NOMO-1 treated with DMSO at 0.1 percent for 48 hours (cell line): Measurements from ENCODE around the gene TAGAP.
"Not testable (repeated sequence)": the region's sequence is repeated elsewhere in the genome, so short reads cannot be mapped to it uniquely, and the experiment has no call there.

Experiments used
- DNase-seq: peaks from one replicate; lab custom pipeline; 2025; ENCODE audit not compliant: unreplicated experiment; lab: John Stamatoyannopoulos, UW

TAGAP gene

GRCh38 chr6:159047891-159048685, 3.3 kb upstream of the TAGAP start:
- DNase-seq = no peak

- peak; percentile 2 for DNase-seq
These were observed 1.0 kb upstream of the TAGAP start for GRCh38 chr6:159045801-159046200.

GRCh38 chr6:159043947-159044346, 844 bp downstream of the TAGAP start:
- peak; percentile 5 for DNase-seq

- peak; percentile 5 for DNase-seq
These were observed 1.5 kb downstream of the TAGAP start for GRCh38 chr6:159043251-159043650.

- no peak for DNase-seq
These were observed 2.0 kb downstream of the TAGAP start for GRCh38 chr6:159042826-159043181.

- DNase-seq = peak; percentile 89
These were observed 2.6 kb downstream of the TAGAP start for GRCh38 chr6:159042003-159042825.

GRCh38 chr6:159041181-159041580, 3.6 kb downstream of the TAGAP start:
- DNase-seq = no peak

- DNase-seq = no peak
These were observed 4.9 kb downstream of the TAGAP start for GRCh38 chr6:159039885-159040258.

GRCh38 chr6:159038914-159039884, 5.6 kb downstream of the TAGAP start:
- peak; percentile 97 for DNase-seq

- DNase-seq = not testable (repeated sequence)
These were observed 6.5 kb downstream of the TAGAP start for GRCh38 chr6:159038318-159038717.

- no peak for DNase-seq
These were observed 7.0 kb downstream of the TAGAP start for GRCh38 chr6:159037756-159038290.

- no peak for DNase-seq
These were observed 8.1 kb downstream of the TAGAP start for GRCh38 chr6:159036673-159037072.

GRCh38 chr6:159035891-159036290, 8.9 kb downstream of the TAGAP start:
- no peak for DNase-seq

- DNase-seq = peak; percentile 12
These were observed 11.4 kb downstream of the TAGAP start for GRCh38 chr6:159033160-159034049.

- peak; percentile 29 for DNase-seq
These were observed 12.9 kb downstream of the TAGAP start for GRCh38 chr6:159031846-159032245.

- no peak for DNase-seq
These were observed 14.6 kb downstream of the TAGAP start for GRCh38 chr6:159030168-159030567.

- not testable (repeated sequence) for DNase-seq
These were observed 19.6 kb downstream of the TAGAP start for GRCh38 chr6:159025224-159025623.

GRCh38 chr6:159023893-159024292, 20.9 kb downstream of the TAGAP start:
- no peak for DNase-seq

GRCh38 chr6:159020011-159020410, 24.8 kb downstream of the TAGAP start:
- DNase-seq = no peak
